Body of pancreas (tissue), 4 donors: ENCODE results near the gene MYOZ1. TPM values are rescaled to one million over a fixed set of nuclear protein-coding genes. Genes with fewer than 3 reads are reported as not detected.
"Not testable (repeated sequence)": the region's sequence is repeated elsewhere in the genome, so short reads cannot be mapped to it uniquely, and the experiment has no call there.

Source experiments
- ATAC-seq: fragments of 150-250 bp; one replicate; pipeline ENCODE4 v1.9.1; 2016
- DNase-seq, 4 donors: peaks; one replicate each; pipeline ENCODE4 v3.0.0-alpha.2; 2019
- H3K27ac ChIP-seq, 4 donors: fragments of 200-600 bp; sonication (generic); 1 replicate in 3 of 4; 2 replicates in 1 of 4; pipeline versions ENCODE4 v1.5.1 to v1.6.1; 2016 to 2019; ENCODE audit warnings: mild to moderate bottlenecking in 1 of 4, mixed read lengths in 1 of 4, moderate library complexity in 1 of 4
- H3K27me3 ChIP-seq, 2 donors: fragments of 200-600 bp; sonication (generic); one replicate each; pipeline ENCODE4 v1.6.0; 2016; ENCODE audit warnings: mild to moderate bottlenecking in 1 of 2
- H3K36me3 ChIP-seq, 2 donors: fragments of 200-600 bp; sonication (generic); replicated peaks in 1 of 2; 2 replicates each; pipeline ENCODE4 v1.5.1; 2016; ENCODE audit warnings: low read depth in 2 of 2; ENCODE audit not compliant: insufficient read depth in 1 of 2
- H3K4me1 ChIP-seq: fragments of 200-600 bp; sonication (generic); one replicate; pipeline ENCODE4 v1.6.0; 2016
- H3K4me3 ChIP-seq, 2 donors: fragments of 200-600 bp; sonication (generic); 1 replicate in 1 of 2; 2 replicates in 1 of 2; pipeline ENCODE4 v1.5.1; 2016 to 2019
- H3K9me3 ChIP-seq, 3 donors: fragments of 200-600 bp; sonication (generic); 1 replicate in 2 of 3; 2 replicates in 1 of 3; pipeline ENCODE4 v1.5.1; 2016
- POLR2A ChIP-seq, 3 donors: fragments of 450-650 bp; IDR thresholded peaks; one replicate each; pipeline ENCODE4 v1.6.1; 2016; ENCODE audit warnings: antibody characterized with exemption in 3 of 3, mild to moderate bottlenecking in 2 of 3
- WGBS, 2 donors: methylation state at CpG; one replicate each; pipeline ENCODE4 v1.1.5; 2017; 5-methylcytosine and 5-hydroxymethylcytosine counted together
- intact Hi-C: fragments of 100-400 bp; cut with DNase I; formaldehyde crosslinking; loops from one replicate; pipeline ENCODE4 v1.15.1; 2023
- total RNA-seq, 2 donors: library from RNA; depleted of rRNA; stranded (reverse); fragments of >200 nt; gene quantifications; one replicate each; pipeline ENCODE4 v1.1.0, GENCODE V29; 2016
- TF ChIP-seq, protein P1 (sequence below), 7 experiments: fragments of 450-650 bp in 4 of 7; fragments of 200-600 bp in 3 of 7; sonication (generic) in 3 of 7; IDR thresholded peaks; one replicate each; pipeline ENCODE4 v1.5.1; 2016 to 2019; ENCODE audit warnings: antibody characterized with exemption in 7 of 7

The MYOZ1 gene
- total RNA-seq, 2 donors from 2014 or later: not detected

- H3K27me3 ChIP-seq, H3K27ac ChIP-seq, H3K9me3 ChIP-seq, DNase-seq, intact Hi-C loops, H3K36me3 ChIP-seq, ATAC-seq, H3K4me3 ChIP-seq: not testable (repeated sequence)
- 81 to 85% methylated on average over 7 of the region's 7 CpGs for WGBS, 2 donors
- peaks cover 25% of the 10 kb centered on the region for H3K4me1 ChIP-seq
These were observed 21.4 kb upstream of the MYOZ1 start for GRCh38 chr10:73662705-73663104.

DNA sequence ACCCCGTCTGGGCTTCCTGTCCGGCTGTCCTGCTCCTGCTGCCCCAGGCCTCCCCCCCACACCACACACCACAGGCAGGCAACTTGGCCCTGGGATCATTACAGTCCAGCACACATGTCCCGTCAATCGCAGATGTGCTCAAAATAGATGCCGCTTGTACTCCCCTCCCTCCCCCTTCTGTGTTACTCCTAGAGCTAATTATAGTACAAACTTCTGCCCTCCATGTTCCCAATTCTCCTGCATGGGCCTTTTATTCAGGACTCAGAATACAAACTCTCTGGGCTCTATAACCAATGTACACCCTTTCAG lies 14.7 kb upstream of the MYOZ1 start, which contains the start of gene SYNPO2L:
SYNPO2L (minus strand) TSS at position 40 of the 309 bp plus-strand sequence. CDS start 107 bp downstream, outside the sequence.
- 76 to 90% methylated on average over 5 of the region's 5 CpGs for WGBS, 2 donors
- intact Hi-C loops: no loop called here
- no peaks in the 10 kb centered on the region for H3K27me3 ChIP-seq
- ATAC-seq: no peak
- no peaks in the 10 kb centered on the region for H3K9me3 ChIP-seq
- H3K36me3 ChIP-seq: no peaks in the 10 kb centered on the region
- no peak within 1 kb of the TSS for H3K4me3 ChIP-seq
- no peak within 1 kb of the TSS for H3K27ac ChIP-seq
- no peaks in the 10 kb centered on the region for H3K4me1 ChIP-seq
- DNase-seq: no peak
- no peak for TF ChIP-seq POLR2A (IDR thresholded peaks at IDR 0.05)
- TF ChIP-seq, protein P1, sequence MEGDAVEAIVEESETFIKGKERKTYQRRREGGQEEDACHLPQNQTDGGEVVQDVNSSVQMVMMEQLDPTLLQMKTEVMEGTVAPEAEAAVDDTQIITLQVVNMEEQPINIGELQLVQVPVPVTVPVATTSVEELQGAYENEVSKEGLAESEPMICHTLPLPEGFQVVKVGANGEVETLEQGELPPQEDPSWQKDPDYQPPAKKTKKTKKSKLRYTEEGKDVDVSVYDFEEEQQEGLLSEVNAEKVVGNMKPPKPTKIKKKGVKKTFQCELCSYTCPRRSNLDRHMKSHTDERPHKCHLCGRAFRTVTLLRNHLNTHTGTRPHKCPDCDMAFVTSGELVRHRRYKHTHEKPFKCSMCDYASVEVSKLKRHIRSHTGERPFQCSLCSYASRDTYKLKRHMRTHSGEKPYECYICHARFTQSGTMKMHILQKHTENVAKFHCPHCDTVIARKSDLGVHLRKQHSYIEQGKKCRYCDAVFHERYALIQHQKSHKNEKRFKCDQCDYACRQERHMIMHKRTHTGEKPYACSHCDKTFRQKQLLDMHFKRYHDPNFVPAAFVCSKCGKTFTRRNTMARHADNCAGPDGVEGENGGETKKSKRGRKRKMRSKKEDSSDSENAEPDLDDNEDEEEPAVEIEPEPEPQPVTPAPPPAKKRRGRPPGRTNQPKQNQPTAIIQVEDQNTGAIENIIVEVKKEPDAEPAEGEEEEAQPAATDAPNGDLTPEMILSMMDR (IDR thresholded peaks at IDR 0.05): no peak

DNA sequence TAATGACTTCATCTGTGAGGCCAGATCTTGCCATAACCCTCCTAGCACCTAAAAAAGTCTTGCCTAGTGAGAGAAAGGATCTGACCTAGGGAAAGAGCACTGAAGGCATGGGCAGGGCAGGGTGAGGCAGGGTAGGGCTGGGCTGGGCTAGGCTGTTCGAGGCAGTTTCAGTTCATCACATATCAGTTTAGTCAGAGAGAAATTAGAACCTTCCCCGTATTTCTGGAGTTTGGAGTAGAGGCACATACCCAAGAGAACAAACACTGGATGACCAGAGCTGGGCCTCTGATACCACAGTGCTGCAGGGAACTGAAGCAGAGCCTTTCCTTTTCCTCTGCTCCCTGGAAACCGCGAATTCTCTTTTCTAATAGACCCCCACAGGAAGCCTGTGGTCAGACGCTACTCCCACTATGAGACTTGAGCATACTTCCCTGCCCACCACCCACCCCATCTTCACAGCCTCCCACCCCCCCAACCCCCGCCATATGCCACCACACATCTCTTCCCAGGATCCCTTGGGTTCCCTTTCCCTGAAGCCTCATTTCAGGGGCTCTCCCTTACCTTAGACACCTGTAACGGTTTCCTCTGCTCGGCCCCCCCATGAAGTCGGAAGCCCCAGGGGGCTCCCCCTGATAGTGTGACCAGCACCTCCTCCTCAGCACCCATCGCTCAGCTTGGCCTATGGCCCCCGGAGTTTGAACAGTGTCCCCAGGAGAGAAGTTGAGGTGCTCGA lies 14.1 kb upstream of the MYOZ1 start:
- no peaks in the 10 kb centered on the region for H3K4me1 ChIP-seq
- H3K36me3 ChIP-seq: no peaks in the 10 kb centered on the region
- 77 to 87% methylated on average over 12 of the region's 12 CpGs for WGBS, 2 donors
- H3K4me3 ChIP-seq: no peak overlapping the region
- no peak overlapping the region for H3K27ac ChIP-seq
- H3K9me3 ChIP-seq: no peaks in the 10 kb centered on the region
- DNase-seq: no peak
- intact Hi-C loops: no loop called here
- no peak for ATAC-seq
- TF ChIP-seq, protein P1 (IDR thresholded peaks at IDR 0.05): no peak
- no peak for TF ChIP-seq POLR2A (IDR thresholded peaks at IDR 0.05)
- H3K27me3 ChIP-seq: no peaks in the 10 kb centered on the region

- no peak for ATAC-seq
- Histone ChIP-seq H3K4me3 (no peak overlapping the region), H3K27me3 (no peaks in the 10 kb centered on the region)
These were observed 12.4 kb upstream of the MYOZ1 start for GRCh38 chr10:73653701-73654100.

DNA sequence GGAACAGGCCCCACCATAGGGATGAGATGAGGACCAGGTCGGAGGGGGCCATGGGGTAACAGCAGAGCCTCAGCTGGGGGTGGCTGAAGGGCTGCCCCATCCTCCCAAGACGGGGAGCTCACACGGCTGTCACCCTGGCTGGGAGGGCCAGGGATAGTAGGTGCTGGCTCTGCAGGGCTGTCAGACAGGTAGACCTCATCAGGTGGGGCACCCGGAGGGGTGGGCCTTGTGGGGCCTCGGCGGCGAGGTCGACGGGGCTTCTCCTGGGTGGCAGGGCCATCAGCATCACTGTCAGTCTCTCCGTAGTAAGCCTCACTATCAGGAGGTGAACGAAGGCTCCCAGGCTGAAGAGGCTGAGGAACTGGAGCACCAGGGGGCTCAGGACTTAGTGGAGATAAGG lies 11.9 kb upstream of the MYOZ1 start:
- WGBS, 2 donors: 53 to 82% methylated on average over 2 to 3 of the region's 11 CpGs
- peaks cover 8% of the 10 kb centered on the region for H3K4me1 ChIP-seq
- ATAC-seq (no peak), DNase-seq (no peak)
- no peaks in the 10 kb centered on the region for H3K9me3 ChIP-seq
- intact Hi-C loops: no loop called here
- H3K4me3 ChIP-seq: no peak overlapping the region
- H3K36me3 ChIP-seq: no peaks in the 10 kb centered on the region
- no peak overlapping the region for H3K27ac ChIP-seq
- no peaks in the 10 kb centered on the region for H3K27me3 ChIP-seq
- TF ChIP-seq, protein P1 (IDR thresholded peaks at IDR 0.05): no peak
- no peak for TF ChIP-seq POLR2A (IDR thresholded peaks at IDR 0.05)

More at GRCh38 chr10:73653701-73654100, 12.4 kb upstream of the MYOZ1 start:
- no peaks in the 10 kb centered on the region for H3K9me3 ChIP-seq
- H3K4me1 ChIP-seq: peaks cover 3% of the 10 kb centered on the region
- TF ChIP-seq, protein P1 (IDR thresholded peaks at IDR 0.05): no peak
- no peak for TF ChIP-seq POLR2A (IDR thresholded peaks at IDR 0.05)
- H3K36me3 ChIP-seq: no peaks in the 10 kb centered on the region
- DNase-seq: no peak
- WGBS, 2 donors: 74 to 78% methylated on average over 3 of the region's 3 CpGs
- intact Hi-C loops: no loop called here
- no peak overlapping the region for H3K27ac ChIP-seq
